BLaER1 treated with 17β-estradiol and CSF1 and Interleukin-3, amounts not matched to agents 10 nM and 100 nM (cell line): ENCODE measurements around the gene SUCNR1.

Source experiments
- H3K27ac ChIP-seq, 11 experiments: shearing (Covaris generic); formaldehyde crosslinking; 2 replicates each; pipeline ENCODE4 v1.8.1; 2022
- H3K27me3 ChIP-seq, 11 experiments: shearing (Covaris generic); formaldehyde crosslinking; 2 replicates each; pipeline ENCODE4 v1.8.1; 2022
- H3K36me3 ChIP-seq, 11 experiments: shearing (Covaris generic); formaldehyde crosslinking; 2 replicates each; pipeline ENCODE4 v1.8.1; 2022
- H3K4me1 ChIP-seq, 10 experiments: shearing (Covaris generic); formaldehyde crosslinking; 2 replicates each; pipeline ENCODE4 v1.8.1; 2022
- H3K4me2 ChIP-seq, 11 experiments: shearing (Covaris generic); formaldehyde crosslinking; 2 replicates each; pipeline ENCODE4 v1.8.1; 2022
- H3K4me3 ChIP-seq, 10 experiments: shearing (Covaris generic); formaldehyde crosslinking; 2 replicates each; pipeline ENCODE4 v1.8.1; 2022
- H3K9ac ChIP-seq, 11 experiments: shearing (Covaris generic); formaldehyde crosslinking; 2 replicates each; pipeline ENCODE4 v1.8.1; 2022
- H3K9me3 ChIP-seq, 11 experiments: shearing (Covaris generic); formaldehyde crosslinking; replicated peaks in 1 of 11; 2 replicates each; pipeline ENCODE4 v1.8.1; 2022
- H4K20me1 ChIP-seq, 11 experiments: shearing (Covaris generic); formaldehyde crosslinking; 2 replicates each; pipeline ENCODE4 v1.8.1; 2022
- Cebpa-rat ChIP-seq, 11 experiments: shearing (Covaris generic); IDR thresholded peaks; 2 replicates each; pipeline ENCODE4 v1.8.1; 2022

The SUCNR1 gene

DNA sequence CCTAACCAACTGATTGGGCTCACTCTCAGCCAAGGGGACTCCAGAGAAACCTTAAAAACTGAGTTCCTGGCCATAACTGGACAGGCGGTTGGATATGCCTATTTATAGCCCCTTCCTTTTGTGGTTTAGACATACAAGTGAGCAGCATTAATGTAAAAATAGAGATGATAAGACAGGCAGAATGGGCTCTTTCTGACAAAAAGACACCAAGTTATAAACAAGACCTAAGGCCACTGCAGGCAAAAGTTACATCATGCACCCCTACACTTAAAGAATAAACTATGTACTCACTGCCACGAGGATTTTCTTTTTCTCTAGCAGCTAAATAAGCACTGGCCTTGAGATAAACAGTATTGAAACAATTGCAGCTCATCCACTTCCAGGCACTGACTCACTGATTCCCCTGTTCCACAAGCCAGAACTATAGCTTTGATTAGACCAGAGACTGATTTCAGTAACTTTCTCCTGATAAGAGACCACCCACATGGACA, 30.1 kb downstream of the SUCNR1 start:
- Histone ChIP-seq H3K27ac (peak overlapping the region; percentile 20 to 74 (median 63); a peak in 20 of 22 replicates), H3K4me2 (peak overlapping the region; percentile 61 to 91 (median 79)), H4K20me1 (no peaks in the 10 kb centered on the region), H3K9me3 (peaks cover 0 to 6% (median 0%) of the 10 kb centered on the region in 11 experiments; a peak in 1 of 22 replicates), H3K36me3 (no peaks in the 10 kb centered on the region), H3K9ac (peak overlapping the region in 10 of 11 experiments; percentile 7 to 51 (median 30); a peak in 15 of 22 replicates), H3K27me3 (no peaks in the 10 kb centered on the region), H3K4me3 (peak overlapping the region in 4 of 10 experiments; percentile 9 to 25 (median 18); a peak in 5 of 20 replicates), H3K4me1 (peaks cover 47 to 64% (median 58%) of the 10 kb centered on the region in 10 experiments)
- no peak for TF ChIP-seq Cebpa-rat (IDR thresholded peaks at IDR 0.05)

DNA sequence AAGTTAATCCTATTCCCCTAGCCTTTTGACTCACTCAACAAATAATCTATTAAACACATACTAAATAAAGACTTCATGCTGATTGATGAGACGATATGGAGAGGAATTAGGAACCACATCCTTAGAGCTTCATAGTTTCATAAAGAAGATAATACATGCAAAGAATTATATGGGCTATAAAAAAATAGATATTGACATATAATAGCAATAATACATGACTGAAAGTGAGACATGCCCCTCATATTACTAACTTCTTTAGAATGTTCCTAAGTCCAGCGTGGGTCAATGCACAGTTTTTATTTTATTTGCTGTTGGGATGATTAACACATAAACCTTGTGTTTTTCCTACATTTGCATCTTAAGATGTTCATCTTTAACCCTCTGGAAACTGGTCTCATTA, 32.2 kb downstream of the SUCNR1 start:
- Histone ChIP-seq H3K4me1 (peaks cover 43 to 53% (median 48%) of the 10 kb centered on the region in 10 experiments), H3K4me2 (peak overlapping the region in 4 of 11 experiments; percentile 77 to 91 (median 80); a peak in 6 of 22 replicates), H3K27ac (no peak overlapping the region), H3K36me3 (no peaks in the 10 kb centered on the region), H3K27me3 (no peaks in the 10 kb centered on the region), H3K9ac (no peak overlapping the region), H3K9me3 (peaks cover 0 to 8% (median 0%) of the 10 kb centered on the region in 11 experiments; a peak in 4 of 22 replicates), H4K20me1 (no peaks in the 10 kb centered on the region), H3K4me3 (no peak overlapping the region)
- TF ChIP-seq Cebpa-rat (IDR thresholded peaks at IDR 0.05) = no peak

DNA sequence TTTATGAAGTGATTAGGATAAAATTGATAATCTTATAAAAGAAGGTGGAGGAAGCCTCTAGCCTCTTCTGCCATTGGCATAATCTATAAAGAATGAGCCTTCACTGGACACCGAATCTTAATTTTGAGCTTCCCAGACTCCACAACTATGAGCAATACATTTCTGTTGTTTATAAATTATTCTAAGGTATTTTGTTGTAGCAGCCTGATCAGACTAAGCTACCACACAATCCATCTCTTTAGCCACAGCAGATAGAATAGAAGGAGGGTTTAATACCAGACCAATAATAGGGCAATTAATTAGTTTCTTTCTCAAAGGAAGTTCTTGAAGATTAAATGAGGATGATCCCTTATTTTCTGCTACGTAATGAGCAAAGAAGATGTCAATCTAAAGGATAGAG, 33.3 kb downstream of the SUCNR1 start:
- Histone ChIP-seq H3K4me2 (no peak overlapping the region), H3K9ac (no peak overlapping the region), H3K27me3 (no peaks in the 10 kb centered on the region)

DNA sequence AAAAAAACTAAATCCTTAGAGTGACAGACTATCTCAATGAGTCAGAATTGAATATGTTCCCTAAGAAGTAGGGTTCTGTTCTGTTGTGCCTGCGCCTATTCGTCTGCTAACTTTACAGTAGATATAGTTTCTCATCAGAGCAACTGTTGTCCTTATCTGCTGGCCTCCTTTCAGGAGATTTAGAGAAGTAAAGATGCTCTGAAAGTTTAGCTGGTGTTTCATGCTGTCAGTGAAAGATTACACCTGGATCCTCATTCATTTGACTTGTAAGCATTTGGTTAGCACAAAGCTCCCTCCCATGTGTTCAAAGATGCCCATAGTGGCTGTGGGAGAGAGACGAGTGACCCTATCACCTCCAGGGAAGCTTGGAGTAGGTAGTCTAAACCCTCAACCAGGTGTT, 35.0 kb downstream of the SUCNR1 start:
- Histone ChIP-seq H3K9me3 (peaks cover 4 to 24% (median 10%) of the 10 kb centered on the region in 11 experiments; a peak in 16 of 22 replicates), H3K4me2 (no peak overlapping the region), H3K36me3 (no peaks in the 10 kb centered on the region), H3K27ac (no peak overlapping the region), H3K4me3 (no peak overlapping the region), H4K20me1 (no peaks in the 10 kb centered on the region), H3K4me1 (peaks cover 16 to 26% (median 21%) of the 10 kb centered on the region in 10 experiments), H3K9ac (no peak overlapping the region), H3K27me3 (no peaks in the 10 kb centered on the region)
- no peak for TF ChIP-seq Cebpa-rat (IDR thresholded peaks at IDR 0.05)

More for the DNA sequence above, 33.3 kb downstream of the SUCNR1 start:
- Histone ChIP-seq H3K9me3 (peaks cover 4 to 20% (median 7%) of the 10 kb centered on the region in 11 experiments; a peak in 16 of 22 replicates), H3K36me3 (no peaks in the 10 kb centered on the region), H3K4me3 (no peak overlapping the region), H3K27ac (no peak overlapping the region), H4K20me1 (no peaks in the 10 kb centered on the region), H3K4me1 (peaks cover 32 to 42% (median 37%) of the 10 kb centered on the region in 10 experiments)
- no peak for TF ChIP-seq Cebpa-rat (IDR thresholded peaks at IDR 0.05)

DNA sequence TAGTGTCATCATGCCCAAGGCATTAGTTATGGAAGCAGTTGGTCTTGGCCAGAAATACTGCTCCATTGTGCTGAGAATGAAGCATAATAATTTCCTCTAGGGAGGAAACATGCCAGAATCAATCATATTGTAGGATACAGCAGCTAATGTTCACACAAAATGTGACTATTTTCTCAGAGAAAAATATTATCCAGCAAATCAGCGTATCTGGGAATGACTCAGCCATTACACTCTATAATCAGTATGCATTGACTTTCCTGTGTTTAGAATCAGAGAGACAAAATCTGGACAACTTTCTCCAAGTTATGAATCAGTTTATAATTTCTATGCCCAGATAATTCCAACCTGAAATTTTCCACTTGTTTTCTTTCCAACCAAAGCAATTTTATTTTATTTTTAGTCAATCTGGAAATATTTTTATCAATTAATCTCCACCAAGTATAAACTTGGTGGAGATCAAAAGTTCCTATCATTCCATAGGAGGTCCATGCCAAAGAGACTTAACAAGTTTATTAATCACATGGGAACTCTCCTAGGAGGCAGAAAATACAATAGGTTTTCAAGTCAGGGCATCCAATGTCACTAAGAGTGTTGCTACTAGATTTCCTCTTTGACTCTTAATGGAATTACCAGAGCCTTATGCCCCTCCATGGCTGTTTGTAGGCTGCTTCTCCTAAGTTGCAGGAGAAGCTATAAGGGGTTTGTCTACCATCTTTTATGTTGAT, 36.4 kb downstream of the SUCNR1 start:
- H3K27me3 ChIP-seq = no peaks in the 10 kb centered on the region
- no peak overlapping the region for H3K27ac ChIP-seq
- H4K20me1 ChIP-seq = no peaks in the 10 kb centered on the region
- H3K36me3 ChIP-seq = no peaks in the 10 kb centered on the region
- H3K9ac ChIP-seq = no peak overlapping the region
- no peak for TF ChIP-seq Cebpa-rat (IDR thresholded peaks at IDR 0.05)
- peaks cover 1 to 11% (median 6%) of the 10 kb centered on the region in 10 experiments; a peak in 17 of 20 replicates for H3K4me1 ChIP-seq
- H3K4me2 ChIP-seq = no peak overlapping the region
- no peak overlapping the region for H3K4me3 ChIP-seq
- H3K9me3 ChIP-seq = peaks cover 4 to 24% (median 10%) of the 10 kb centered on the region in 11 experiments; a peak in 16 of 22 replicates

DNA sequence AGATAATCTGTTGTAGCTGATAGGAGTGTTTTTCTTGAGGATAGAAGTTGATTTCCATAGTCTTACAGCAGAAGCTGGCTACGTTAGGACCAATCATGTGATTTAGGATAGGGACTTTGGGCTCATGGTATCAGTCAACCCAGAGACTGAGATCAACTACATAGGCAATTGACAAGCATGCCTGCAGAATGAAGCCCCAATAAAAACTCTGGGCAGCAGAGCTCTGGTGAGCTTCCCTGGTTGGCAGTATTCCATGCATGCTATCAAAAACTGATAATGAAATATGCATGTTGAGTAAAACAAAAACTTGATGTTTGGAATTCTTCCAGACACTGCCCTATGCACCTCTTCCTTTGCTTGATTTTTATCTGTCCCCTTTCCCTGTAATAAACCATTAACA, 38.0 kb downstream of the SUCNR1 start:
- no peak overlapping the region for H3K4me2 ChIP-seq
- no peak for TF ChIP-seq Cebpa-rat (IDR thresholded peaks at IDR 0.05)
- H3K36me3 ChIP-seq = no peaks in the 10 kb centered on the region
- H3K4me1 ChIP-seq = no peaks in the 10 kb centered on the region; a peak in 2 of 20 replicates
- no peak overlapping the region for H3K4me3 ChIP-seq
- H3K9me3 ChIP-seq = peaks cover 4 to 24% (median 10%) of the 10 kb centered on the region in 11 experiments; a peak in 16 of 22 replicates
- H3K27me3 ChIP-seq = no peaks in the 10 kb centered on the region
- H3K9ac ChIP-seq = no peak overlapping the region
- H4K20me1 ChIP-seq = no peaks in the 10 kb centered on the region
- no peak overlapping the region for H3K27ac ChIP-seq

DNA sequence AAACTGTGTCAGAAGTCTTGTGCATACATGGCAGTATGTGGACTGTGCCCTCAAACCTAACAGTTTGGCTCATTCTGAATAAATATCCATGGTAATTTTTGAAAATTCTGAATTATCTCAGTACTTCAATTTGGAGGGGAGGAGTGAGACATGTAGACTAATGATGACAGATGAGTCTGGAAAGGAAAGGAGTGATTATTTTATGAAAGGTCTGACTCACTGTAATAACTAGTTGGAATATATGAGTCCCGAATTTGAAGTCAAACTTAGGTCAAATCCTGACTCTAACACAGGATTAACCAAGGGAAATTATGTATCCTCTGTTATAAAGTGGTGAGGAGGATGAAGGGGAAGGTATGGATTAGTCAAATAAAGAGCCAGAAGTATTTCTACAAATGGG, 38.6 kb downstream of the SUCNR1 start:
- H3K27me3 ChIP-seq = no peaks in the 10 kb centered on the region
- H3K36me3 ChIP-seq = no peaks in the 10 kb centered on the region
- H3K27ac ChIP-seq = no peak overlapping the region
- H3K9me3 ChIP-seq = peaks cover 4 to 24% (median 10%) of the 10 kb centered on the region in 11 experiments; a peak in 16 of 22 replicates
- peaks cover 0 to 4% (median 0%) of the 10 kb centered on the region in 10 experiments; a peak in 4 of 20 replicates for H3K4me1 ChIP-seq
- no peaks in the 10 kb centered on the region for H4K20me1 ChIP-seq
- H3K4me2 ChIP-seq = no peak overlapping the region
- no peak overlapping the region for H3K9ac ChIP-seq
- no peak for TF ChIP-seq Cebpa-rat (IDR thresholded peaks at IDR 0.05)
- H3K4me3 ChIP-seq = no peak overlapping the region

DNA sequence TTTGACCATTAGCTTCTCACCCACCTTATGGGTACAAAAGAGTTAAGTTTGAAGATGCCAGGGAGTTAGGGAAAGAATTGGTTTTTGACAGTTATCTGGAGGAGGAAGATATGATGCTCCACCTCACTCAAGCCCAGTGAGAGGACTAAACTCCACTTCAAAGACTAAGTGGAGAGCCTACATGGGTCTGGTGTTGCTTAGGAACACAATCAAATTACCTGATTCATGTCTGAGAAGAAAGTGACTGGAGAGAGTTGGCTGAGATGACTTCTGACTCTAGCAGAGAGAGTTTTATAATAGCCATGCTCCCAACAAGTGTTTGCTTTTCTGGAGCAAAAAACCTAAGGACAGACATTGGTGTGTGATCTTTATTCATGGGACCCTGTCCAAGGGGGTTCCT, 43.3 kb downstream of the SUCNR1 start:
- Histone ChIP-seq H4K20me1 (no peaks in the 10 kb centered on the region), H3K4me2 (peak overlapping the region in 1 of 11 experiments; percentile 28; a peak in 3 of 22 replicates), H3K4me3 (no peak overlapping the region), H3K9ac (no peak overlapping the region), H3K27ac (no peak overlapping the region), H3K4me1 (peaks cover 0 to 15% (median 0%) of the 10 kb centered on the region in 10 experiments; a peak in 4 of 20 replicates), H3K9me3 (peaks cover 0 to 8% (median 1%) of the 10 kb centered on the region in 11 experiments; a peak in 8 of 22 replicates), H3K27me3 (no peaks in the 10 kb centered on the region), H3K36me3 (no peaks in the 10 kb centered on the region)
- no peak for TF ChIP-seq Cebpa-rat (IDR thresholded peaks at IDR 0.05)

DNA sequence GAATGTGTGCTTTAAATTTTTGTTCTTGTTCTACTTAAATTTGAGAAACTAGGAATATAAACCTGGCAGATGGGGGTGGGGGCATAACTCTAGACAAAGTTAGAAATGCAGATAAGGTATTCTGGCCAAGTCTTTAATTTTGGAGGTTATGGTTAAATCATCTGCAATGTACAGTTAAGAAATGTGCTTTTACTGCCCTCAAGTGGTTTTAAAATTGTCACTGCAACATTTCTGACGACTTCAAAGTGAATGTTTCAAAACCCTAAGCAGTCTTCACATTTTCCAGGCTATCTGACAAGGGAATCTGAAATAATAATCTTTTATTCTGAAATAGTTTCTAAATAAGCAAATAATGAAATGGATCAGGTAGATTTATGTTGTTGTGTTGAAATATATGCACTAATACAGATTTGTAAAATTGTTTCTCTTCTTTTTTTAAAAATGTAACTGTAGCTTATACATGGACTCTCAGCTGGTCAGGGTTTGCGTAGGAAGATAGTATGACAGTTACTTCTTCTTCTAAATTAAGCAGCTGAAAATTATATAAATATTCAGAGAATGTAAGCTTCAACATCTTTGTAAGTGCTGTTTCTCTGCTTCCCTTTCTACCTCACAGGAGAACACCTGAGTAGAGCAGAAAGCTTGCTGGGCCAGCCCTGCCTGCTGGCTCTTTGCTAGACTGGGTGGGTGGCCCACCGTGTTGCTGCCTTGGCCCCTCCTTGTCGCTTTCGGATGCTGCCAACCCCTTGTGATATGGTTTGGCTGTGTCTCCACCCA, 45.0 kb downstream of the SUCNR1 start:
- TF ChIP-seq Cebpa-rat (IDR thresholded peaks at IDR 0.05) = no peak
- Histone ChIP-seq H3K4me2 (no peak overlapping the region; a peak in 1 of 22 replicates), H3K4me1 (peaks cover 0 to 15% (median 0%) of the 10 kb centered on the region in 10 experiments; a peak in 4 of 20 replicates), H3K36me3 (no peaks in the 10 kb centered on the region), H3K27ac (no peak overlapping the region), H4K20me1 (no peaks in the 10 kb centered on the region), H3K9me3 (peaks cover 0 to 5% (median 0%) of the 10 kb centered on the region in 11 experiments; a peak in 2 of 22 replicates), H3K9ac (no peak overlapping the region), H3K27me3 (no peaks in the 10 kb centered on the region), H3K4me3 (no peak overlapping the region)
